Breast epithelium (tissue), 3 donors: ENCODE data around the gene ADM.

Experiments used
- POLR2A ChIP-seq: fragments of 450-650 bp; IDR thresholded peaks from one replicate; pipeline ENCODE4 v1.6.1; 2016; ENCODE audit warnings: antibody characterized with exemption, mild to moderate bottlenecking, moderate library complexity
- TF ChIP-seq, protein P1 (sequence below), 3 donors: fragments of 450-650 bp; IDR thresholded peaks; one replicate each; pipeline ENCODE4 v1.5.1; 2016 to 2017; ENCODE audit warnings: antibody characterized with exemption in 3 of 3, mild to moderate bottlenecking in 3 of 3, moderate library complexity in 3 of 3

DNA sequence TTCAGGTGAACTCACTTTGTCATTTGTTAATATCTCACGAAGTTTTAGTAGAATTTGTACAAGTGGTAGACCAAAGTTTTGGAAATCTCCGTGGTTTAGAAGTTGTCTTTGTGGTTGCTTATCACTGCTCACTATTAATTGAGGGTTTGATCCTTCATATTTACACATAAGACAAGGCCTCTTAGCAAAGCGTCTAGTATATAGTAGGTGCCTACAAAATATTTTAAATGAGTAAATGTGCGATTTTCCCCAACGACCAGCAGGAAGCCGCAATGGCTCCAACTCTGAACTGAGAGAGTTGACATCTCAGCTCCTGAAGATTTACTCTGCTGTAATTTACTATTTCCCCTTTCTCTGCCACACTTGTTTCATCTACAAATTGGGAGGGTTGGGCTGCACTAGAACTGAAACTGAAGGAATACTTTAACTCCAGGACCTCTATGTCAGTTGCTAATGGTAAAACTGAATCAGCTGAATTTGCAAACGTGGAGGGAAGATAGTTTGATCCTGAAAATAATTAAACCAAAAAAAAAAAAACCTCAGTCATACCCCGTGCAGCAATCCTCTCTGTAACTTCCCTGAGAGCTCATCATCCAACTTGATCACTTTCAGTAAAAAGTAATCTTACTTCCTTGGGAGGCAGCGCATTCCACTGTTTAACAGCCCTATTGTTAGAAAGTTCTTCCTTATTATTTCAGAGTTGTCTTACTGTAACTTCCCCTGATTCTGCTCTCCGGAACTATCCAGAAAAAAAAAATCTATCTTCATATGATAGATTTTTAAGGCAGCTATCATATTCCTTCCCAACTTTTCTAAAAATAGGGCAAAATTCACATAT is 9.6 kb upstream of the ADM start:
- TF ChIP-seq, protein P1, sequence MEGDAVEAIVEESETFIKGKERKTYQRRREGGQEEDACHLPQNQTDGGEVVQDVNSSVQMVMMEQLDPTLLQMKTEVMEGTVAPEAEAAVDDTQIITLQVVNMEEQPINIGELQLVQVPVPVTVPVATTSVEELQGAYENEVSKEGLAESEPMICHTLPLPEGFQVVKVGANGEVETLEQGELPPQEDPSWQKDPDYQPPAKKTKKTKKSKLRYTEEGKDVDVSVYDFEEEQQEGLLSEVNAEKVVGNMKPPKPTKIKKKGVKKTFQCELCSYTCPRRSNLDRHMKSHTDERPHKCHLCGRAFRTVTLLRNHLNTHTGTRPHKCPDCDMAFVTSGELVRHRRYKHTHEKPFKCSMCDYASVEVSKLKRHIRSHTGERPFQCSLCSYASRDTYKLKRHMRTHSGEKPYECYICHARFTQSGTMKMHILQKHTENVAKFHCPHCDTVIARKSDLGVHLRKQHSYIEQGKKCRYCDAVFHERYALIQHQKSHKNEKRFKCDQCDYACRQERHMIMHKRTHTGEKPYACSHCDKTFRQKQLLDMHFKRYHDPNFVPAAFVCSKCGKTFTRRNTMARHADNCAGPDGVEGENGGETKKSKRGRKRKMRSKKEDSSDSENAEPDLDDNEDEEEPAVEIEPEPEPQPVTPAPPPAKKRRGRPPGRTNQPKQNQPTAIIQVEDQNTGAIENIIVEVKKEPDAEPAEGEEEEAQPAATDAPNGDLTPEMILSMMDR (IDR thresholded peaks at IDR 0.05) = no peak
- no peak for TF ChIP-seq POLR2A
